ENCODE measurements around the gene RBMS3.

GRCh38 chr3:29716213-29716612 lies 435.3 kb downstream of the RBMS3 start:
- no peak for TF ChIP-seq POLR2A (IDR thresholded peaks at IDR 0.05)
- TF ChIP-seq CTCF (IDR thresholded peaks at IDR 0.05), result no peak
- TF ChIP-seq EP300 (IDR thresholded peaks at IDR 0.05), result no peak
- no peak for TF ChIP-seq POLR2AphosphoS5 (IDR thresholded peaks at IDR 0.05)

Data from upper lobe of left lung (tissue), 4 donors.